GM06990 (cell line): ENCODE data around the gene KATNB1.

Experiments used
- DNase-seq: peaks from one replicate; pipeline ENCODE4 v3.0.0-alpha.2; 2011; ENCODE audit not compliant: insufficient read length; ENCODE audit errors: extremely low read depth
- H3K27me3 ChIP-seq: replicated peaks from 2 replicates; pipeline ENCODE4 v1.6.0; 2011; ENCODE audit warnings: low read length; ENCODE audit not compliant: control insufficient read depth, insufficient read depth
- H3K36me3 ChIP-seq: 2 replicates; pipeline ENCODE4 v1.5.1; 2011; ENCODE audit warnings: low read length; ENCODE audit not compliant: control insufficient read depth, insufficient read depth
- H3K4me3 ChIP-seq: replicated peaks from 2 replicates; pipeline ENCODE4 v1.5.1; 2011; ENCODE audit warnings: low read depth, mild to moderate bottlenecking, control low read depth, low read length
- CTCF ChIP-seq: IDR thresholded peaks from 2 replicates; pipeline ENCODE4 v1.5.1; 2011; ENCODE audit warnings: low read length, control low read depth, mild to moderate bottlenecking, inconsistent platforms; ENCODE audit not compliant: insufficient read depth, poor library complexity, severe bottlenecking

KATNB1 gene

GRCh38 chr16:57766714-57767348 lies 31.3 kb downstream of the KATNB1 start:
- no peaks in the 10 kb centered on the region for H3K36me3 ChIP-seq
- no peak for DNase-seq
- no peak for TF ChIP-seq CTCF
- H3K4me3 ChIP-seq = no peak overlapping the region
- H3K27me3 ChIP-seq = no peaks in the 10 kb centered on the region

GRCh38 chr16:57769541-57770145 lies 34.1 kb downstream of the KATNB1 start:
- TF ChIP-seq CTCF = no peak
- Histone ChIP-seq H3K36me3 (no peaks in the 10 kb centered on the region), H3K27me3 (no peaks in the 10 kb centered on the region; the same call in 1 of the 2 replicates), H3K4me3 (no peak overlapping the region)
- DNase-seq = no peak

GRCh38 chr16:57770361-57770760 lies 34.8 kb downstream of the KATNB1 start:
- no peak for TF ChIP-seq CTCF
- Histone ChIP-seq H3K4me3 (no peak overlapping the region), H3K27me3 (no peaks in the 10 kb centered on the region; the same call in 1 of the 2 replicates), H3K36me3 (no peaks in the 10 kb centered on the region)
- no peak for DNase-seq

- TF ChIP-seq CTCF = no peak
- no peak overlapping the region for H3K4me3 ChIP-seq
- H3K36me3 ChIP-seq = no peaks in the 10 kb centered on the region
- no peak for DNase-seq
- no peaks in the 10 kb centered on the region; the same call in 1 of the 2 replicates for H3K27me3 ChIP-seq
Observed at GRCh38 chr16:57771141-57771785, 35.7 kb downstream of the KATNB1 start.

GRCh38 chr16:57773019-57773418 lies 37.4 kb downstream of the KATNB1 start:
- no peaks in the 10 kb centered on the region for H3K36me3 ChIP-seq
- TF ChIP-seq CTCF = no peak
- H3K27me3 ChIP-seq = no peaks in the 10 kb centered on the region; the same call in 1 of the 2 replicates
- DNase-seq = no peak
- H3K4me3 ChIP-seq = no peak overlapping the region
